GM19351 (cell line): Measurements from ENCODE around the gene USP48.
"Not testable (repeated sequence)": the region's sequence is repeated elsewhere in the genome, so short reads cannot be mapped to it uniquely, and the experiment has no call there.

Experiments
- ATAC-seq: cut with Tn5 transposase; IDR thresholded peaks from one replicate; pipeline ENCODE4 v1.9.1; 2021; ENCODE audit warnings: mild to moderate bottlenecking, moderate library complexity; ENCODE audit not compliant: unreplicated experiment

The USP48 gene

GRCh38 chr1:21816602-21817302 lies 33.8 kb upstream of the USP48 start:
- no peak for ATAC-seq

GRCh38 chr1:21815724-21816321 lies 32.9 kb upstream of the USP48 start:
- ATAC-seq = no peak

- no peak for ATAC-seq
Observed at GRCh38 chr1:21814981-21815582, 32.1 kb upstream of the USP48 start.

- ATAC-seq = peak; percentile 64
Observed at GRCh38 chr1:21814241-21814918, 31.4 kb upstream of the USP48 start.

GRCh38 chr1:21813542-21813941 lies 30.6 kb upstream of the USP48 start:
- ATAC-seq = no peak

GRCh38 chr1:21811875-21812305 lies 28.9 kb upstream of the USP48 start, which contains the start of gene LDLRAD2:
Gene LDLRAD2 (plus strand): TSS chr1:21812265. CDS start chr1:21812452, 187 bp downstream.
- no peak for ATAC-seq

- no peak for ATAC-seq
Observed at GRCh38 chr1:21804536-21804935, 21.6 kb upstream of the USP48 start.

- ATAC-seq = no peak
Observed at GRCh38 chr1:21801100-21801499, 18.2 kb upstream of the USP48 start.

GRCh38 chr1:21799730-21800129 lies 16.8 kb upstream of the USP48 start:
- no peak for ATAC-seq

- ATAC-seq = no peak
Observed at GRCh38 chr1:21795075-21795474, 12.1 kb upstream of the USP48 start.

GRCh38 chr1:21794656-21795055 lies 11.7 kb upstream of the USP48 start:
- ATAC-seq = no peak

- no peak for ATAC-seq
Observed at GRCh38 chr1:21793104-21793503, 10.2 kb upstream of the USP48 start.

- no peak for ATAC-seq
Observed at GRCh38 chr1:21786640-21787039, 3.7 kb upstream of the USP48 start.

- ATAC-seq = not testable (repeated sequence)
Observed at GRCh38 chr1:21785764-21786163, 2.8 kb upstream of the USP48 start.

GRCh38 chr1:21783679-21784603 lies 992 bp upstream of the USP48 start:
- ATAC-seq = peak; percentile 67

GRCh38 chr1:21782349-21782867 lies 541 bp downstream of the USP48 start:
- ATAC-seq = peak; percentile 17

- no peak for ATAC-seq
Observed at GRCh38 chr1:21781815-21782348, 1.1 kb downstream of the USP48 start.

- ATAC-seq = no peak
Observed at GRCh38 chr1:21779613-21780521, 3.1 kb downstream of the USP48 start.

GRCh38 chr1:21778405-21778727 lies 4.6 kb downstream of the USP48 start:
- no peak for ATAC-seq
